ENCODE results near the gene VWA8.

VWA8 gene

GRCh38 chr13:41554626-41555386, 406.1 kb downstream of the VWA8 start:
- no peak for TF ChIP-seq CTCF (IDR thresholded peaks at IDR 0.05; ENCODE audit: control insufficient read depth, insufficient read depth, low read depth, low read length, missing control alignments)
- DNase-seq (ENCODE audit: low read depth): no peak
- no peak overlapping the region for H3K4me3 ChIP-seq (ENCODE audit: control insufficient read depth, low read depth, low read length)

- H3K4me3 ChIP-seq (ENCODE audit: control insufficient read depth, low read depth, low read length): no peak overlapping the region
- TF ChIP-seq CTCF (IDR thresholded peaks at IDR 0.05; ENCODE audit: control insufficient read depth, insufficient read depth, low read depth, low read length, missing control alignments): no peak
- no peak for DNase-seq (ENCODE audit: low read depth)
Measured at GRCh38 chr13:41554180-41554579, 406.7 kb downstream of the VWA8 start.

- no peak for DNase-seq (ENCODE audit: low read depth)
- H3K4me3 ChIP-seq (ENCODE audit: control insufficient read depth, low read depth, low read length): no peak overlapping the region
- no peak for TF ChIP-seq CTCF (IDR thresholded peaks at IDR 0.05; ENCODE audit: control insufficient read depth, insufficient read depth, low read depth, low read length, missing control alignments)
Measured at GRCh38 chr13:41552031-41552430, 408.9 kb downstream of the VWA8 start.

- H3K4me3 ChIP-seq (ENCODE audit: control insufficient read depth, low read depth, low read length): no peak overlapping the region
- TF ChIP-seq CTCF (IDR thresholded peaks at IDR 0.05; ENCODE audit: control insufficient read depth, insufficient read depth, low read depth, low read length, missing control alignments): no peak
- DNase-seq (ENCODE audit: low read depth): no peak
Measured at GRCh38 chr13:41550276-41550675, 410.6 kb downstream of the VWA8 start.

GRCh38 chr13:41549491-41549890, 411.4 kb downstream of the VWA8 start:
- no peak overlapping the region for H3K4me3 ChIP-seq (ENCODE audit: control insufficient read depth, low read depth, low read length)
- no peak for DNase-seq (ENCODE audit: low read depth)
- no peak for TF ChIP-seq CTCF (IDR thresholded peaks at IDR 0.05; ENCODE audit: control insufficient read depth, insufficient read depth, low read depth, low read length, missing control alignments)

GRCh38 chr13:41548910-41549309, 412.0 kb downstream of the VWA8 start:
- DNase-seq (ENCODE audit: low read depth): no peak
- TF ChIP-seq CTCF (IDR thresholded peaks at IDR 0.05; ENCODE audit: control insufficient read depth, insufficient read depth, low read depth, low read length, missing control alignments): no peak

More at GRCh38 chr13:41548910-41549309, 412.0 kb downstream of the VWA8 start:
- H3K4me3 ChIP-seq (ENCODE audit: control insufficient read depth, low read depth, low read length): no peak overlapping the region
